ENCODE data around the gene ZNF451.

ZNF451 gene

DNA sequence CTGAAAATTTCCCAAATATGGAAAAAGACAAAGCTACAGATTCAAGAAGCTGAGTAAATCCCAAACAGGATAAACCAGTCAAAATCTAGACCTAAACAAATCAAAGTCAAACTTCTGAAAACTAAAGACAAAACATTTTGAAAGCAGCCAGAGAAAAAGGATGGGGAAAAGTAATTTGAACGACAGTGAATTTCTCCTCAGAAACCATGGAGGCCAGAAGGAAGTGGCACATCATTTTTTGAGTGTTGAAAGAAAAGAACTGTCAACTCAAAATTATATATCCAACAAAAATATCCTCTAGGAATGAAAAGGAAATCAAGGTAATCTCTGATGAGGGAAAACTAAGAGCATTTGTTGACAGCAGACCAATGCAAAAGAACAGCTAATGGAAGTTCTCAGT is 125.3 kb downstream of the ZNF451 start:
- no peak for DNase-seq

DNA sequence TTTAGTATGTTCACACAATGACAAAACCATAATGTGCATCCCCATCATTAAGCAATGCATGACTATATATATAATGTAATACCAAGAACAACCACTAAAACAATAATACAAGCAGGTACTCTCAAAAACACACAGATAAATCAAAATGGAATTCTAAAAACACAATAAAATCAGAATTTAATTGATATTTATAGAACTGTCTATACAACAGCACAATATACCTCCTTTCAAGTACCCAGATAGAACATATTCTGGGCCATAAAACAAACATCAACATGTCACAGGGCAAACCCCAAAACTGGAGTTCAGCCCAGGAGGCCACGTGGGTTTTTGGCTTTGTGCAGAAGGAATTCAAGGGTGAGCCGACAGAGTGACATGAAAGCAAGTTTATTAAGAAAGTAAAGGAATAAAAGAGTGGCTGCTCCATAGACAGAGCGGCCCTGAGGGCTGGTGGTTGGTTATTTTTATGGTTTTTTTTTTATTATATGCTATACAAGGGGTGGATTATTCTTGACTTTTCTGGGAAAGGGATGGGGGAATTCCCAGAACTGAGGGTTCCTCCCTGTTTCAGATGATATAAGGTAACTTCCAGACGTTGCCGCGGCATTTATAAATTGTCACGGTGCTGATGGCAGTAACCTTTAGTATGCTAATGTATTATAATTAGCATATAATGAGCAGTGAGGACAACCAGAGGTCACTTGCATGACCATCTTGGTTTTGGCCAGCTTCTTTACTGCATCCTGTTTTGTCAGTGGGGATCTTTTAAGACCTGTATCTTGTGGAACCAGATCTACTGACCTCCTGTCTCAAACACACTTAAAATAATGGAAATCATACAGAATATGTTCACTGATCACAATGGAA is 126.5 kb downstream of the ZNF451 start:
- DNase-seq = no peak

DNA sequence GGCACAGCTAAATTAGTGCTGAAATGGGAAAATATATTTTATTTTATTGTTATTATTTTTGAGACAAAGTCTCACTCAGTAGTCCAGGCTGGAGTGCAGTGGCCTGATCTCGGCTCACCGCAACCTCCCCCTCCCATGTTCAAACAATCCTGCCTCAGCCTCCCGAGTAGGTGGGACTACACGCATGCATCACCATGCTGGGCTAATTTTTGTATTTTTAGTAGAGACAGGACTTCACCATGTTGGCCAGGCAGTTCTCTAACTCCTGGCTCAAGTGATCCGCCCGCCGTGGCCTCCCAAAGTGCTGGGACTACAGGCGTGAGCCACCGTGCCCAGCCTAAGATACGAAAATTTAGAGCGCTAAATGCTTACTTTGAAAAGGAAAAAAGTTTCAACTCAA is 127.3 kb downstream of the ZNF451 start:
- DNase-seq = no peak
